Fibroblast of skin of abdomen (primary cell): ENCODE data around the gene CCL26.
"Not testable (repeated sequence)": the region's sequence is repeated elsewhere in the genome, so short reads cannot be mapped to it uniquely, and the experiment has no call there.

Experiments used
- DNase-seq: peaks from one replicate; pipeline ENCODE4 v3.0.0-alpha.2; 2013

Gene CCL26

DNA sequence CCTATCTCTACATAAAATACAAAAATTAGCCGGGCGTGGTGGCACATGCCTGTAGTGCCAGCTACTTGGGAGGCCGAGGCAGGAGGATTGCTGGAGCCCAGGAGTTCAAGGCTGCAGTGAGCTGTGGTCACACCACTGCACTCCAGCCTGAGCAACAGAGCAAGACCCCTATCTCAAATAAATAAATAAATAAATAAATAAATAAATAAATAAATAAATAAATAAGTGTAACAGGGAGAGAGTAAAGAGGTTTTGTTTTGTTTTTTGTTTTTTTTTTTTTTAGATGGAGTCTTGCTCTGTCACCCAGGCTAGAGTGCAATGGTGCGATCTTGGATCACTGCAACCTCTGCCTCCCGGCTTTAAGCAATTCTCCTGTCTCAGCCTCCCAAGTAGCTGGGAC is 20.6 kb upstream of the CCL26 start:
- DNase-seq = not testable (repeated sequence)

GRCh38 chr7:75789361-75789924 is 17.4 kb upstream of the CCL26 start:
- no peak for DNase-seq

DNA sequence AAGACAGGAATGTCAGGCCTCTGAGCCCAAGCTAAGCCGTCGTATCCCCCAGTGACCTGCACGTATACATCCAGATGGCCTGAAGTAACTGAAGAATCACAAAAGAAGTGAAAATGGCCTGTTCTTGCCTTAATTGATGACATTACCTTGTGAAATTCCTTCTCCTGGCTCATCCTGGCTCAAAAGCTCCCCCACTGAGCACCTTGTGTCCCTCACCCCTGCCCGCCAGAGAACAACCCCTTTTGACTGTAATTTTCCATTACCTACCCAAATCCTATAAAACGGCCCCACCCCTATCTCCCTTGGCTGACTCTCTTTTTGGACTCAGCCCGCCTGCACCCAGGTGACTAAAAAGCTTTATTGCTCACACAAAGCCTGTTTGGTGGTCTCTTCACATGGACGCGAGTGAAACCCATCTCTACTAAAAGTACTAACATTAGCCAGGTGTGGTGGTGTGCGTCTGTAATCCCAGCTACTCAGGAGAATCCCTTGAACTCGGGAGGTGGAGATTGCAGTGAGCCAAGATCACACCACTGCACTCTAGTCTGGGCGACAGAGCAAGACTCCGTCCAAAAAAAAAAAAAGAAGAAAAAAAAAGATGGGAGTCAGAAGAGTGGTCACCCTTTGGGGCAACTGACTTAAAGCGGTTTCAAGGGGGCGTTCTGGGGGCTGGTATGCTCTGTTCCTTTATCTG is 16.3 kb upstream of the CCL26 start:
- DNase-seq = not testable (repeated sequence)

- not testable (repeated sequence) for DNase-seq
These were observed 11.0 kb upstream of the CCL26 start for GRCh38 chr7:75783058-75783457.

DNA sequence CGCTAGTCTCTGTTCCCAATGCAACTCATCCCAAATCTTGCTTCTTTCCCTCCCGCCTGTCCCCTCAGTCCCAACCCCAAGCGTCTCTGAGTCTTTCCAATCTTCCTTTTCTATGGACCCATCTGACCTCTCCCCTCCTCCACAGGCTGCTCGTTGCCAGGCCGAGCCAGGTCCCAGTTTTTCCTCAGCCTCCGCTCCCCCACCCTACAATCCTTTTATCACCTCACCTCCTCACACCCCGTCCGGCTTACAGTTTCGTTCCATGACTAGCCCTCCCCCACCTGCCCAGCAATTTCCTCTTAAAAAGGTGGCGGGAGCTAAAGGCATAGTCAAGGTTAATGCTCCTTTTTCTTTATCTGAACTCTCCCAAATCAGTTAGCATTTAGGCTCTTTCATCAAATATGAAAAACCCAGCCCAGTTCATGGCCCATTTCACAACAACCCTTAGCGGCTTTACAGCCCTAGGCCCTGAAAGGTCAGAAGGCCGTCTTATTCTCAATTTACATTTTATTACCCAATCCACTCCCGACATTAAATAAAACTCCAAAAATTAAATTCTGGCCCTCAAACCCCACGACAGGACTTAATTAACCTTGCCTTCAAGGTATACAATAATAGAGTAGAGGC is 8.7 kb upstream of the CCL26 start:
- DNase-seq = not testable (repeated sequence)

DNA sequence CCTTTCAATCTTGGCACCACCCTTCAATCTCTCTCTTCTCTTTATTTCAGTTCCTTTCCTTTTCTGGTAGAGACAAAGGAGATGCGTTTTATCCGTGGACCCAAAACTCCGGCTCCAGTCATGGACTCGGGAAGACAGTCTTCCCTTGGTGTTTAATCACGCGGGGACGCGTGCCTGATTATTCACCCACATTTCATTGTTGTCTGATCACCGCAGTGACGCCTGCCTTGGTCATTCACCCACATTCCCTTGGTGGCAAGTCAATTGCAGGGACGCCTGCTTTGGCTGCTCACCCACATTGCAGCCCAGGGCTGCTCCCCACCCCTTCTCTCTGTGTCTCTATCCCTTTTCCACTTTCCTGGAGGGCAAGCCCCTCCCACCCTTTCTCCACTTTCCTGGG is 7.5 kb upstream of the CCL26 start:
- DNase-seq = peak; percentile 29

DNA sequence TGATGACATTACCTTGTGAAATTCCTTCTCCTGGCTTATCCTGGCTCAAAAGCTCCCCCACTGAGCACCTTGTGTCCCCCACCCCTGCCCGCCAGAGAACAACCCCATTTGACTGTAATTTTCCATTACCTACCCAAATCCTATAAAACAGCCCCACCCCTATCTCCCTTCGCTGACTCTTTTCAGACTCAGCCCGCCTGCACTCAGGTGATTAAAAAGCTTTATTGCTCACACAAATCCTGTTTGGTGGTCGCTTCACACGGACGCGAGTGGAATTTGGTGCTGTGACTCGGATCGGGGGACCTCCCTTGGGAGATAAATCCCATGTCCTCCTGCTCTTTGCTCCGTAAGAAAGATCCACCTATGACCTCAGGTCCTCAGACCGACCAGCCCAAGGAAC is 7.0 kb upstream of the CCL26 start:
- DNase-seq = not testable (repeated sequence)

DNA sequence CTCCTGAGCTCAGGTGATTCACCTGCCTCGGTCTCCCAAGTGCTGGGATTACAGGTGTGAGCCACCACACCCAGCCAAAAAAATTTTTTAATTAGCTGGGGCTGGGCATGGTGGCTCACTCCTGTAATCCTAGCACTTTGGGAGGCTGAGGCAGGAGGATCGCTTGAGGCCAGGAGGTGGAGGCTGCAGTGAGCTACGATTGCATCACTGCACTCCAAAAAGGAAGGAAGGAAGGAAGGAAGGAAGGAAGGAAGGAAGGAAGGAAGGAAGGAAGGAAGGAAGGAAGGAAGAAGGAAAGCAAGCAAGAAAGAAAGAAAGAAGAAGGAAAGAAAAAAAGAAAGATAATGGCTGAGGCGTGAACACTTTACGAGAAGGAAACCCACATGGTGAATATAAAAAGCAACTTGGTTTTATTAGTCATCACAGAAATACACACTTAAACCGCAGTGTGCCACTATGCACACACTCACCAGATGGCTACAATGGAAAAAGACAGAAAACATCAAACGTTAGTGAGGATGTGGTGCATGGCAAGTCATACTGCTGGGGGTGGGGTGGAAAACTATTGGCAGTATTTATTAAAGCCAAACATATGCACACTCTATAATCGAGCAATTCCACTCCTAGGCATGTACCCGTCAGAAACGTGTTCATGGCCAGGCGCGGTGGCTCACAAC is 4.4 kb upstream of the CCL26 start:
- DNase-seq = peak; percentile 96

DNA sequence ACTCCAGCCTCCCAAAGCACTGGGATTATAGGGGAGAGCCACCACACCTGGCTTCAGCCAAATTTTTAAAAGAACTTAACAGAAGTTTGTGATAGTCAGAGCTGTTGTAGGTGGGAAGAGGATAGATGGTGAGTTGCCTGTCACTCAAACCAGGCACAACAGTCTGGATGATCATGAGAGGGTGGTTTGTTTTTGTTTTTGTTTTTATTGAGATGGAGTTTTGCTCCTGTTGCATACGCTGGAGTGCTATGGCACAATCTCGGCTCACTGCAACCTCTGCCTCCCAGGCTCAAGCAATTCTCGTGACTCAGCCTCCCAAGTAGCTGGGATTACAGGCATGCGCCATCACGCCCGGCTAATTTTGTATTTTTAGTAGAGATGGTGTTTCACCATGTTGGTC is 1.9 kb upstream of the CCL26 start:
- DNase-seq = not testable (repeated sequence)

- DNase-seq = peak; percentile 90
These were observed 787 bp downstream of the CCL26 start for GRCh38 chr7:75771224-75771623.

DNA sequence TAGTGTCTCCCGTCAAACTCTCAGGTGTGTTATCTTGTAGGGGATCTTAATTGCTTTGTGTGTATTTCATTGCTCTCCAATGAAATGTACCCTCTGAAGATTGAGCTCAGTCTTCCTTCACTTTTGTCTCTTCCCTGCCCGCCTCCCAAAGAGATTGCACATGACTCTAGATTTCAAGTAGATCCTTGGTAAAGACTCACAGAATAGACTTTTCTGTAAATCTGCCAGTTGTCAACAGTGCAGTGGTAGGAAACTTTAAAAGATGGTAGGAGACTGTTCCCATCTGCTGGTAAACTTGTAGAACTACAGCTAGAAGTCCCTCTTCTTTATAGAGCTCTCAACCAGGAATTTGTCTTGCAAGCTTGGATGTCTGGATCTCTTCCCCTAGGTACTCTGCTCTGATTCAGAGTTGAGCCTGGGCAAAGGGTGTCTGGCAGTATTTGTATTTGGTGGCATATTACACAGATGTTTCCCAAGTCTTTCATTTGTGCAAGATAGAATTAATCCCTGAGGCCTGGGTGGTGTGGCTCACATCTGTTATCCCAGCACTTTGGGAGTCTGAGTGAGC is 9.6 kb downstream of the CCL26 start:
- DNase-seq = peak; percentile 71

- DNase-seq = not testable (repeated sequence)
These were observed 10.2 kb downstream of the CCL26 start for GRCh38 chr7:75761801-75762200.

DNA sequence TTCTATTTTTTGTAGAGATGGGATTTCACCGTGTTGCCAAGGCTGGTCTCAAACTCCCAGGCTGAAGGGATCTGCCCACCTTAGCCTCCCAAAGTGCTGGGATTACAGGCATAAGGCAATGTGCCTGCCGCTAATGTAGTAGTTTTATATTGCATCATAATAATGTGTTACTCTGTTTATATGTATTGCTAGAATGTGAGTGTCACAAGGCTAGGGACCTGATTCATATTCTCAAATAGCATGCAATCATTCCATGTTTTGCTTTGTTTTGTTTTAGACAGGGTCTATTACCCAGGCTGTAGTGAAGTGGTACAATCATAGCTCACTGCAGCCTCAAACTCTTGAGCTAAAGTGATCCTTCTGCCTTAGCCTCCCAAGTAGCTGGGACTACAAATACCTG is 13.5 kb downstream of the CCL26 start:
- DNase-seq = peak; percentile 19

GRCh38 chr7:75757860-75758259 is 14.2 kb downstream of the CCL26 start:
- DNase-seq = no peak

- peak; percentile 33 for DNase-seq
These were observed 14.9 kb downstream of the CCL26 start for GRCh38 chr7:75756991-75757676.

- DNase-seq = no peak
These were observed 15.6 kb downstream of the CCL26 start for GRCh38 chr7:75756206-75756990.

DNA sequence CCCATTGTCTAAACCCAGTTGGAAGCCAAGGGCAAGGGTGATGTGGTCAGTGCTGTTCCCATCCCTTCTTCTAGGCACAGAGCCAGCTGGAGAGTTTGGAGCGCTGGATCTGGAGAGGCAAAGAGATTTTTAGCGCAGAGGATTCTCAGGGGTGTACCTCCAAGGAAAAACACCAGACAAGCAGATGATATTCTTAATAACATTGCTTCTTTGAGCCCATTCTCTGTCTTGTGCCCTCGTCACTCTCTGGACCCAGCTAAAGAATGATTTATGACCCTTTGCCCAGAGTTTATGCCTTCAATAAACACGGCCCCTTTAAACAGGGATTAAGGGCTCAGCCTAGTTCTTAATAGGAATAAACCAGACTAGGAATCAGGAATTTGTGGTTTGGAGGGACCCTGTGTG is 28.6 kb downstream of the CCL26 start:
- no peak for DNase-seq

GRCh38 chr7:75740846-75741497 is 31.0 kb downstream of the CCL26 start:
- no peak for DNase-seq

- DNase-seq = peak; percentile 48
These were observed 32.0 kb downstream of the CCL26 start for GRCh38 chr7:75739796-75740672.
